Right kidney (tissue), 1 donor: ENCODE measurements around the gene TSGA10IP.

Experiments
- DNase-seq: peaks from one replicate; pipeline ENCODE4 v3.0.0-alpha.2; 2016

The TSGA10IP gene

DNA sequence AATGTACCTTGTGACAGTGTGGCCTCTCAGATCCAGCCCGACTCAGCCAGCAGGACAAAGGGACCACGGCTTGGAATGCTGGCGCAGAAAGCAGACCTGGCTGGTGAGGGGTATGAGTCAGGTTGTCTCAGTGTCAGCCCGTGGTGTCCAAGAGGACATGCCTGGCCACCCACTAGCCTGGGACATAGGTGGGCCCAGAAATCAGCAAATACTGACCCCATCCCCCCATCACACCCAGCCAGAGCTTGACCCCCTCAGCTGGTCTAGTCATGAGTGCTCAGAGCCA is 61.6 kb downstream of the TSGA10IP start:
- no peak for DNase-seq

DNA sequence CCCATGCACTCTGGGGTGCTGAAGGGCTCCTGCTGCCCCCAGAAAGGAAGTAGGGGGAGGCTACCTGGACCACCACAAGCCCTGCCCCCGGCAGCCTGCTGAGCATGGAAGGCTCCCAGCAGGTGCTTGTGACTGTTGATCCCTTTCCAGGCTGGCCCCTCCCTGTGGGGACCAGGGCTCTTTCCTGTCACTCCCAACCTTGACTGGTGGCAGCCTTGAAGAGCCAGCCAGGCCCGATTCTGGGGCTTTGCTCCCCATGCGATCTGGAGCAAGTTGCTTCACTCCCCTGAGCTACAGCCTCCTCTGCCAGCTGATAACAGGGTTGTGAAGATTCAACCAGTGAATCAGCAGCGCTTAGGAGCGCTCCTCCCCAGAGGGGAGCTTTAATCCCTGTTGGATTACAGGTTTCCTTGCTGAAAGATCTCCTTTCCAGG is 61.9 kb downstream of the TSGA10IP start:
- DNase-seq, result no peak

DNA sequence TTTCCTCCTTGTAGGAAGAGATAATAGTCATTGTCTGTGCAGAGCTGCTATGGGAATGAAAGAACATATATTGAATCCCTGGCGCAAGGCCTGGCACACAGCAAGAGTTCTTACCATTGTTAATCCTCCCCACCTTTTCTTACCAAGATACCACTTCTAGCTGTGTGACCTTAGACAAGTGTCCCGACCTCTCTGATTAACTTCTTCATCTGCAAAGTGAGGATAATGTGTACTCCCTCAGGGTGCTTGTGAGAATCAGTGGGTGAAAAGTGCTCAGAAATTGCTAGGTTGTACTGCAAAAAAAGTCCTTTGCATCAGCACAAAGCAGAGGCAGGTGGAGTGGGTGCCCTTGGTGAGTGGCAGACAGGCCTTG is 62.8 kb downstream of the TSGA10IP start:
- DNase-seq, result no peak

DNA sequence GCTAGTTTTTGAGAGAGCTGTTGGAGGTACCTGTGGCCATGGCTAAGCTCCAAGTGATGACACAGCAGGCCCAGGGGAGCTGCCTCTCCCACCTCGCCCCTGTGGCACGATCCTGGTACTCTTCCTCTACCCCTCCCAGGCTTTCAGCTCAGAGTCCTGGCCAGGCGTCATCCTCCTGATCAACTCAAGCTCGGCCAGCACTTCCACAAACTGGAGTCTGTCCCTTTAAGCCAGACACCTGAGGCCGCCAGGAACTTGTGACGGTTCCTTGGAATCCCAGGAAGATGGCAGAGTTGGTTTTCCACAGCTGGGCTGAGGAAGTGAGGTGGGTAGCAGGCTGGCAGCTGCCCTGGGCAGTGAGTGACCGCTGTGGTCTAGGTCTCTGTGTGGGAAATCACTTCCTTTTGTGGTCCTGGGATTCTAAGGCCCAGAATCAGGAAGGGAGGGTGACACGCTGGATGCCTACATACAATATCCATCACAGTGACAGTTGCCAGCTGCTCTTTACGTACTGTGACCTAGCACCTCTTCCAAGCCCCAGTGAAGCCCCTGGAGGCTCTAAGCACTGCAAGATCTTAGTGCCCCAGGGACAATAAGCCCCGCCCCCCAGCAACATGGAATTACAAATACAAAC is 63.3 kb downstream of the TSGA10IP start:
- no peak for DNase-seq
